GM21360 (cell line): ENCODE data around the gene CNP.
A peak's percentile ranks its signal among the peaks of the same experiment; 100 is the strongest.
"Not testable (repeated sequence)": the region's sequence is repeated elsewhere in the genome, so short reads cannot be mapped to it uniquely, and the experiment has no call there.

Experiments
- ATAC-seq: cut with Tn5 transposase; IDR thresholded peaks from one replicate; pipeline ENCODE4 v1.9.1; 2021; ENCODE audit warnings: mild to moderate bottlenecking, moderate library complexity; ENCODE audit not compliant: unreplicated experiment

The CNP gene

DNA sequence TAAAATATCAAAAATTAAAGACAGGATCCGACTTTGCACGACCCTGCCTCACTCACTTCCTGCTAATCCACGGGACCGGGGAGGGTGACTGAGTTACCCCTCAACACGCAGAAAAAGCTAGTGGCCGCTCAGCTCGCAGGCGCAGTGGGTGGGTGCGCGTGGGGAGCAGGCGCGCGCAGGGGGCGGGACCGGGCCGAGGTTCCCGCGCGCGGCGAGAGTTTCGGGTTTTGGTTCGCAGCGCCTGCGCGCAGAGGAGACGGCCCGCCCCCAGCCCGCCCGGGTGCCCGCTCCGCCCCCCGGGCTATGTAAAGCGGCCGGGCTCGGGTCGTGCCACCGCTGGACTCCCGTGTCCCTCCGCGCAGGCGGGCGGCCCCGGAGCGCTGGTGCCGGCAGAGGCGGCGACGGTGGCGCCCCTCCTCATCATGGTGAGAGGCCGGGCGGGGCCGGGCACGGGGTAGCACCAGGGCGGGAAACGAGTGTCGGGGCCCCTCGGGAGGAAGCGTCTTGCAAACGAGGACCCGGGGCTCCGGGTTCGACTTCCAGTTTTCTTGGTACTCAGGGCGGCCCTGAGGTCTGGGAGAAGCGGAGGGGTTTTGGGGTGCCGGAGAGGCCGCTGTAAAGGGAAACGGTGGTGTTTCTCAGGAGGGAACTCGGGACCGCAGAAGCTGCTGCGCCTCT is at the start of gene CNP:
TSS of gene CNP (plus strand) at position 333 of the 678 bp plus-strand sequence. CDS start at position 423, 90 bp downstream.
- peak; percentile 56 for ATAC-seq

GRCh38 chr17:41917192-41917591 is 49.4 kb upstream of the CNP start:
- no peak for ATAC-seq

DNA sequence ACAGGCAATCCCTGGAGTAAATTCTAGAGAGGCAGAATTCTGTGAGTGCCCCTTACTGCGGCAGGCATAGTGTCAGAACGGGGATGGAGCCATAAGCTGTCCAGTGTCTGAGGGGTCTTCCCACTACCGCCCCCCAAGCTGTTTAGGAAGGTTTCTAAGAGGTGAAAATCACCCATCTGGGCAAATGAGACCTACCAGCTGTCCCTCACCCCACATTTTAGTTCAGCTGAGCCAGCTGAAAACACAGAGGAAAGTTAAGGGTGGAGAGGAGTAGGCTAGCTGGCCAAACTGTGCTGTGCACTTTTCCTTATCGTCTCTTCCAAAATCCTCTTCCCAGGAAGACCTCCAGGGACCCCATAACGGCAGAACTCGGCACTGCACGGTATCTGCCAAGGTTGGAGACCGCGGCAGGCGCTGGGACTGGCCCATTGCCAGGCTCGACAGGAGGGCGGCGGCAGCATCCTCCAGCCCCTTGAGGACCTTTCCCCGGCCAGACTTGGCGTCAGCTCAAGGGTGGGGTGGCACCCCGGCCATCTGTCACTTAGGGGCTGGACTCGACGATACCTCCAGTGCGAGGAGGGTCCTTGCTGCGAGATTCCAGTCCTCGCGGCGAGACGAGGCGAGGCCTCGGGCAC is 48.8 kb upstream of the CNP start:
- ATAC-seq, result no peak

DNA sequence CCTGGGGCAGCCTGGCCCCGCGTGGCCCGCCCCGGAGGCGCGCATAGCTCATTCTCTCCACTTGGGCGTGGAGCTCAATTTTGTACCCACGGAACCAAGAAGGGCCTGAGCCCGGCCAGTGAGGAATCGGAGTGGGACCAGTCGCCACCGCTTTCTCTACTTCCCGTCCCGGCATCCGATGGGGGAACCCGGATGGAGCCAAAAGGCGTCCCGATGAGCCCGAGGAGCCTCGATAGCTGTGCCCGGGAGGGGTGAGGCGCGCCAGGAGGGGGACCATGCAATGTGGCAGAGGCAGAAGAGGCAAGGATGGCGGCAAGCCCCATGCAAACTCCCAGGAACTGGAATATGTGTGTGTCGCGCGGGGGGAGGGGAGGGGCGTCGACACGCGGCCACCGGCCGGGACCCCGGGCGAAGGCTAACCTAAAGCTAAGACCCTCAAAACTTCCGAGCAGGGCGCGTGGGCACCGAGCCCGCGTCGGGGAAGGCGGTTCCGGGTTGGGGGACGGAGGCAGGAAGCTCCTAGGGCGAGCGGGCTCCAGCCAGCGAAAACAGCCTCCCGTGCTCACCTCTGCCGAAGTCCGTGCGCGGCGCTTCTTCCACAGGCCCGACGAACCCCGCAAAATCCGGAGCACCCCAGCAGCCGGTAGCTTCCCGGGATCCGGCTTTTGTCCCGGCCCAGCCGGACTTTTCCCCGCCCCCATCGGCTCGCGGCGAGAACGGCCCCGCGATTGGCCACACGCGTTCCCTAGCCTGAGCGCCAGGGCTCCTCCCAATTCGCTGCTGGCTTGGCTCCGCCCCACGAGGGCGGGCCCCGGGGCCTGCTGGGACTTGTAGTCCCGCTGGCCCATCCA is 48.1 kb upstream of the CNP start, which contains the start of gene ACLY:
TSS of gene ACLY (minus strand) at position 638 of the 851 bp plus-strand sequence. CDS start 5,078 bp downstream, outside the sequence.
- peak; percentile 87 for ATAC-seq

DNA sequence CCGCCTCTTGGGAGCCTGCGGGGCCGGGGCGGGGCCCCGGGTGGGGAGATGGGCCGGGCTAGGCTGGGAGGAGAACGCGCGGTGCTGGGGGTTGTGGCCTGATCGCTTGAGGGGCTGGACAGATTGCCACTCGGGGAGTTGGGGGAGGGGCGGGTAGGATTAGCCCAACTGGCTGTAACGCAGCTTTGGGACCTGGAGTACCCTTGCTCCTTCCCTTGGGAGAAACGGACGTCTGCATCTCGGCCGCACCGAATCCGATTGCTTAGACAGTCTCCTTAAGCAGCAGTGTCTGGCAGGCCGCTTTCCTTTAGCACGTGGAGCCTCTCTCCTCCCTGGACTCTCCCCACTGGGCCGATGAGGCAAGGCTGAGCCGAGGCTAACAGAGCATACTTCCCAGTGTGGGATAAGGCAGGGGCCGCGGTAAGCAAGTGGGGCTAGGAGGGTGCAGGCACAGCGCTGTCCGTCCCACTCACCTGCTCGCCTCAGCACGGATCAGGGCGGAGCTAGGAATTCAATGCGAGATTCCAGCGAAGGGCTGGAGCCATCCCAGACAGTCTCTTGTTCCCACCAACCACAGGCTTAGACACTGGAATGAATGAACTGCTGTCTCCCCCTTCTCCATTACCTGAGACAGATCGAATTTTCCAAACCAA is 47.3 kb upstream of the CNP start:
- peak; percentile 4 for ATAC-seq

DNA sequence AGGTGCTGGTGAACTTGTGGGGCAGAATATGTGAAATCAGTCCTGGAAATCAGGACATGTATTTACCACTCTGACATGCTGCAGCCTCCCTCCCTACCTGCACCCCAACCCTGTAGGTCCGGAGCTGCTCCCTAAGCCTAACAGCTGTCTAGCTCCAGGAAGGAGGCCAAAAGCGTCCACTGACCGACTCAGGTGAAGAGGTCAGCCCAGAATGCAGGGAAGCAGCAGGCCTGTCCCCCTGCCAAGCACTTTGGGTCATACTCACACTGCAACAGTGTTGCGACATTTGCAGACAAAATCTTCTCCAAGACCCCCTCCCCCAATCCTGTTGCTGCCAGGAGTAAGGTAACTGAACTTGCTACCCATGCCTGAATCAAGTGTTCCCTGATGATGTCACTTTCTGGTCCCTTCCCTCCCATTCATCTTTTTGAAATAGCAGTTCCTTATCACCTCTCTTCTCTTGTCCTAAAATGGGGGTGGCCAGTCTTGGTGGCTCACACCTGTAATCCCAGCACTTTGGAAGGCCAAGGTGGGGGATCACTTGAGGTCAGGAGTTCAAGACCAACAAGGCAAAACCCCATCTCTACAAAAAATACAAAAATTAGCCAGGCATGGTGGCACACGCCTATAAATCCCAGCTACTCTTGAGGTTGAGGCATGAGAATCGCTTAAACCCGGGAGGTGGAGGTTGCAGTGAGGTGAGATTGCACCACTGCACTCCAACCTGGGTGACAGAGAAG is 46.6 kb upstream of the CNP start:
- ATAC-seq, result no peak

DNA sequence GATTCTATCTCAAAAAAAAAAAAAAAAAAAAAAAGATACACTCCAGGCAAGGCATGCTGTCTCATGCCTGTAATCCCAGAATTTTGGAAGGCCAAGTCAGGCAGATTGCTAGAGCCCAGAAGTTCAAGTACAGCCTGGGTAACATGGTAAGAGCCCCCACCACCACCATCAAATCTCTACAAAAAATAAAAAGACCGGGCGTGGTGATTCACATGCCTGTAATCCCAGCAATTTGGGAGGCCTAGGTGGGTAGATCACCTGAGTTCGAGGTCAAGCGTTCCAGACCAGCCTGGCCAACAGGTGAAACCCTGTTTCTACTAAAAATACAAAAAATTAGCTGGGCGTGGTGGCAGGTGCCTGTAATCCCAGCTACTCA is 46.0 kb upstream of the CNP start:
- ATAC-seq, result no peak

GRCh38 chr17:41925991-41926590 is 40.5 kb upstream of the CNP start:
- ATAC-seq, result no peak

- ATAC-seq, result no peak
Measured at GRCh38 chr17:41928693-41929251, 37.8 kb upstream of the CNP start.

DNA sequence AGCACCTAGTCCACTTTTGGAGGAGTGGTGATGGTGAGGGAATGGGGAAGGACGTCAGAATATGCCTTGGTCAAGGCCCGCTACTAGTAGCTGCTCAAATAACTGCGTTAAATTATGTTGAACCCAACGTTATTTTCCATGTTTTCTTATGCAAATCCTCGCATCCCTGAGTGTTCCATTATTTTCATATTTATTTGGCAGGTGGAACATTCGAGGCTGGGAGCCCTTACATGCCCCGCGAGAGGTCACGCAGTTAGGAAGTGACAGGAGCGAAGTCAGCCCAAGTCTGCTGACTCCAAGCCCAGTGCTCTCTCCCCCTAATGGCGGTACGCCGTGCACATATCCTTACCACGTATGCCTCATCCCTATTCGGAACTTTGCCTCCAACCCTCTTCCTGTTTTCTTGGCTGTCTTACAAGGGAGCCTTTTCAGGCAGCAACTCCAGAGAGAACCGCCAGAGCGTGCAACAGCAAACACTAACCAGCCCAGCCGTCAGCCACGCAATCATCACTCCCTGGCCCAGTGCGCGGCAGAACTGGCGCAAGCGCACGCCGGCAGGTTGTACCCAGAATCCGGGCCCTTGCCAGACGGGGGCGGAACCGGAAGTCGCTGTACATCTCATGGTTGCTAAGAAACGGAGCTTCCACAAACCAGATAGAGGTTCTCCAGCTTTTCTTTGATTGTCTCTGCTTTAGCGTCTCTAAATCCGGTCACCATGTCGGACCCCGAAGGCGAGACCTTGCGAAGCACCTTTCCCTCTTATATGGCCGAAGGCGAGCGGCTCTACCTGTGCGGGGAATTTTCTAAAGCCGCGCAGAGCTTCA is 36.4 kb upstream of the CNP start, which contains the start of gene ODAD4:
TSS of gene ODAD4 (plus strand) at position 609 of the 824 bp plus-strand sequence. CDS start at position 716, 107 bp downstream.
- peak; percentile 79 for ATAC-seq

DNA sequence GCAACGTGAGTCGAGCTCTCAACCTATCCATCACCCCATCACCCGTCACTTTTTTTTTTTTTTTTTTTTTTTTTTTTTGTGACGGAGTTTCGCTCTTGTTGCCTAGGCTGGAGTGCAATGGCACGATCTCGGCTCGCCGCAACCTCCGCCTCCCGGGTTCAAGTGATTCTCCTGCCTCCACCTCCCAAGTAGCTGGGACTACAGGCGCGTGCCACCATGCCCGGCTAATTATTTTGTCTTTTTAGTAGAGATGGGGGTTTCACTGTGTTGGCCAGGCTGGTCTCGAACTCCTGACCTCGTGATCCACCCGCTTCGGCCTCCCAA is 35.8 kb upstream of the CNP start:
- not testable (repeated sequence) for ATAC-seq

DNA sequence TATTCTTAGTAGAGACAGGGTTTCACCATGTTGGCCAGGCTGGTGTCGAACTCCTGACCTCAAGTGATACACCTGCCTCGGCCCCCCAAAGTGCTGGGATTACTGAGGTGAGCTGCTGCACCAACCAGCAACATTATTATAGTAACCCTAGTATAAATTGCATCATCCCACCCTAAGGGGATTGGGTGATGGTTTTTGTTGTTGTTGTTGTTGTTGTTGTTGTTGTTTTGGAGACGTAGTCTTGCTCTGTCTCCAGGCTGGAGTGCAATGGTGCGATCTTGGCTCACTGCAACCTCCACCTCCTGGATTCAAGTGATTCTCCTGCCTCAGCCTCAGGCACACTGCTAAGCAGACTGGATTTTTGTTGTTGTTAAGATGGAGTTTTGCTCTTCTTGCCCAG is 34.9 kb upstream of the CNP start:
- not testable (repeated sequence) for ATAC-seq

GRCh38 chr17:41932816-41933389 is 33.7 kb upstream of the CNP start:
- ATAC-seq, result no peak

DNA sequence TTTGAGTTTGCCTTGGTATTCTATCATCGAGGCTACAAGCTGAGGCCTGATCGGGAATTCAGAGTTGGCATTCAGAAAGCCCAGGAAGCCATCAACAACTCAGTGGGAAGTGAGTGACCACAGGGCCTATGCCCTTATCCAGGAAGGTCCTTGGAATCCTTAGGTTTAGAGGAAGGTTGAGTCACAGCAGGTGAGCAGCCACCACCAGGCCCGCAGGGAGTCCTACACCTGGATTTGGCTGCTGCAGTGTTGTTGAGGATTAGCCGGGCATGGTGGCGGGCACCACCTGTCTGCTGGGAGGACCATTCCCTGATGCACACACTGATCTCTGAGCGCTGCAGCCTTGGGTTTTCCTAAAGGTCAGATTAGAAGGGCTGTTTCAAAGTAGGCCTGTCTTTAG is 31.0 kb upstream of the CNP start:
- ATAC-seq, result no peak

DNA sequence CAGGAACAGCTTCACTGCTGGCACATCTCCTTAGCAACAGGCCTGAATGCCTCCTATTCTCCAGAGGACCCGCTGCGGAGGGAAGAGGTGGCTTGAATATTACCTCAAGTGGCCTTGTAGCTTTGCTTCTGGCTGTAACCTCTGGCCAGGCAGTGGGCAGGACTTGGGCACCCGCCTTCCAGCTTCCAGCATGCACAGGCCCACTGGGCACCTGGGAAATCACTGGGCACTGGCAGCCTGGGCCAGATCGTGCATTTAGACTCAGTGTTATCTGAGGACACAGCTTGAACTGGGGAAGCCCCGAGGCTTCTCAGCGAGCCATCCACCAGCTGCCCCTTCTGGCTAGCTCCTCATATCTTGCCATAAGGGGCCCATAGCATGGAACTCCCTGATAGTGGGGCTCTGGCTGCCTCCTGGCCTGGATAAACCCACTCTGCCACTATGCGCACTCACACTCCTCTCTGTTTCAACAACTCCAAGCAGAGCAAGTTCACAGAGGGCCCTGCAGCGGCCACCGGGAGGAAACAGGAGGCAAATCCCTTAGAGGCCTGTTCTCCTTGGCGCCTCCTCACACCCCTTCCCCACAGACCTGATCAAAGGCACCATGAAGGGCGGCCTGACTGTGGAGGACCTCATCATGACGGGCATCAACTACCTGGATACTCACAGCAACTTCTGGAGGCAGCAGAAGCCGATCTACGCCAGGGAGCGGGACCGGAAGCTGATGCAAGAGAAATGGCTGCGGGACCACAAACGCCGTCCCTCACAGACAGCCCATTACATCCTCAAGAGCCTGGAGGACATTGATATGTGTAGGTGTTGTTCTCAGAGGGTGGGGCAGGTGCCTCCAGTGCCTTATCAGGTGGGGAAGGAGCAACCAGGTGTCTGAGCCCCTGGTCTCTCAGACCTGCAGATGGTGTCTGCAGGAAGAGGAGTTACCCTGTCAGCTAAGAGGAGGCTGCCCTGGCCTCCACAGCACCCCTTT is 28.3 kb upstream of the CNP start:
- no peak for ATAC-seq

- no peak for ATAC-seq
Measured at GRCh38 chr17:41939044-41939692, 27.4 kb upstream of the CNP start.

GRCh38 chr17:41939693-41940090 is 26.9 kb upstream of the CNP start:
- no peak for ATAC-seq
